Colonic mucosa (tissue), 4 donors: ENCODE results near the gene ASTL. TPM values are rescaled to one million over a fixed set of nuclear protein-coding genes. Genes with fewer than 3 reads are reported as not detected.

ENCODE experiments used
- DNase-seq: peaks from one replicate; pipeline ENCODE4 v3.0.0-alpha.2; 2020
- H3K27ac ChIP-seq: fragments of 200-600 bp; one replicate; pipeline ENCODE4 v1.8.0; 2021
- H3K27me3 ChIP-seq: fragments of 200-600 bp; one replicate; pipeline ENCODE4 v1.8.0; 2021
- H3K36me3 ChIP-seq: fragments of 200-600 bp; one replicate; pipeline ENCODE4 v1.8.0; 2021
- H3K4me1 ChIP-seq: fragments of 200-600 bp; one replicate; pipeline ENCODE4 v1.8.0; 2021; ENCODE audit warnings: mild to moderate bottlenecking
- H3K4me3 ChIP-seq: fragments of 200-600 bp; one replicate; pipeline ENCODE4 v1.8.0; 2021
- H3K9ac ChIP-seq, 2 donors: one replicate each; pipeline ENCODE4 v1.7.0; 2013; ENCODE audit warnings: control low read depth in 2 of 2, low read depth in 2 of 2, low read length in 2 of 2
- H3K9me3 ChIP-seq: fragments of 200-600 bp; one replicate; pipeline ENCODE4 v1.8.0; 2021
- CTCF ChIP-seq: fragments of 200-600 bp; IDR thresholded peaks from one replicate; pipeline ENCODE4 v1.8.0; 2022; ENCODE audit warnings: antibody characterized with exemption, mild to moderate bottlenecking
- intact Hi-C: fragments of 100-400 bp; cut with DNase I; formaldehyde crosslinking; loops from one replicate; pipeline ENCODE4 v1.14.1; 2022
- total RNA-seq, 2 donors: library from RNA; stranded (reverse); fragmentation: NEBNext Ultra II Directional in 1 of 2; extraction: Animal tissue kit (Norgen Biotek cat#: 25700) in 1 of 2; gene quantifications; one replicate each; pipeline ENCODE4 v1.2.1, GENCODE V29; 2021
- donor health status: healthy.
- donor health status: DM: no; HTN: no; CAD: no.
- donor health status: DM: no; HTN: no; CAD: no.

The ASTL gene
- total RNA-seq, 2 donors from 2014 or later = 0.82 TPM; not detected in 1

GRCh38 chr2:96091141-96091710 is 47.1 kb downstream of the ASTL start:
- no peaks in the 10 kb centered on the region for H3K27me3 ChIP-seq
- intact Hi-C loops = no loop called here
- DNase-seq = peak; percentile 77
- peaks cover 7% of the 10 kb centered on the region for H3K4me1 ChIP-seq
- no peak overlapping the region for H3K4me3 ChIP-seq
- H3K9ac ChIP-seq = peak overlapping the region; percentile 24 to 47
- TF ChIP-seq CTCF = no peak
- H3K36me3 ChIP-seq = no peaks in the 10 kb centered on the region
- H3K27ac ChIP-seq = no peak overlapping the region
- no peaks in the 10 kb centered on the region for H3K9me3 ChIP-seq

- intact Hi-C loops = no loop called here
- Histone ChIP-seq H3K9me3 (no peaks in the 10 kb centered on the region), H3K36me3 (no peaks in the 10 kb centered on the region), H3K27ac (no peak overlapping the region), H3K4me3 (no peak overlapping the region), H3K27me3 (no peaks in the 10 kb centered on the region), H3K9ac (no peak overlapping the region), H3K4me1 (peaks cover 7% of the 10 kb centered on the region)
- no peak for TF ChIP-seq CTCF
- peak; percentile 16 for DNase-seq
Observed at GRCh38 chr2:96090196-96090926, 47.9 kb downstream of the ASTL start.

GRCh38 chr2:96089356-96090195 is 48.7 kb downstream of the ASTL start:
- intact Hi-C loops = no loop called here
- no peaks in the 10 kb centered on the region for H3K36me3 ChIP-seq
- peaks cover 7% of the 10 kb centered on the region for H3K4me1 ChIP-seq
- DNase-seq = peak; percentile 15
- TF ChIP-seq CTCF = no peak
- no peaks in the 10 kb centered on the region for H3K9me3 ChIP-seq
- no peak overlapping the region for H3K4me3 ChIP-seq
- H3K27ac ChIP-seq = no peak overlapping the region
- no peak overlapping the region for H3K9ac ChIP-seq
- H3K27me3 ChIP-seq = no peaks in the 10 kb centered on the region

- Histone ChIP-seq H3K4me1 (peaks cover 7% of the 10 kb centered on the region), H3K4me3 (no peak overlapping the region), H3K9ac (no peak overlapping the region), H3K27ac (no peak overlapping the region), H3K9me3 (no peaks in the 10 kb centered on the region), H3K27me3 (no peaks in the 10 kb centered on the region), H3K36me3 (no peaks in the 10 kb centered on the region)
- peak; percentile 5 for DNase-seq
- intact Hi-C loops = no loop called here
- TF ChIP-seq CTCF = no peak
Observed at GRCh38 chr2:96088340-96089335, 49.7 kb downstream of the ASTL start.

GRCh38 chr2:96087130-96087529 is 51.2 kb downstream of the ASTL start:
- DNase-seq = no peak
- intact Hi-C loops = no loop called here
- no peaks in the 10 kb centered on the region for H3K27me3 ChIP-seq
- H3K9ac ChIP-seq = no peak overlapping the region
- H3K9me3 ChIP-seq = no peaks in the 10 kb centered on the region
- H3K4me1 ChIP-seq = peaks cover 7% of the 10 kb centered on the region
- TF ChIP-seq CTCF = no peak
- H3K36me3 ChIP-seq = no peaks in the 10 kb centered on the region
- no peak overlapping the region for H3K27ac ChIP-seq
- no peak overlapping the region for H3K4me3 ChIP-seq
